Measurements from ENCODE around the gene GALM.

Gene GALM

GRCh38 chr2:38775921-38776225 lies 110.0 kb downstream of the GALM start:
- DNase-seq: no peak

GRCh38 chr2:38776531-38776930 lies 110.6 kb downstream of the GALM start:
- DNase-seq: no peak

- no peak for DNase-seq
Measured at GRCh38 chr2:38778687-38779082, 112.8 kb downstream of the GALM start.

GRCh38 chr2:38783586-38783985 lies 117.7 kb downstream of the GALM start:
- no peak for DNase-seq
